ENCODE data around the gene NT5C2. TPM values are rescaled to one million over a fixed set of nuclear protein-coding genes. Genes with fewer than 3 reads are reported as not detected.
"Not testable (repeated sequence)": the region's sequence is repeated elsewhere in the genome, so short reads cannot be mapped to it uniquely, and the experiment has no call there.

NT5C2 gene
- total and polyA plus RNA-seq, 2 donors (not counting 1 experiment from before 2014, with no cell fraction given), result 38.6 to 80.8 TPM

- ChIA-PET POLR2A (no interaction called here), CTCF (no interaction called here)
- no peaks in the 10 kb centered on the region for H3K4me1 ChIP-seq (ENCODE audit: control insufficient read depth in 2 of 2, insufficient read depth in 2 of 2, low read length in 2 of 2)
- no peaks in the 10 kb centered on the region for H3K79me2 ChIP-seq (ENCODE audit: control insufficient read depth, insufficient read depth, low read length)
- no peak overlapping the region for H3K9ac ChIP-seq (ENCODE audit: low read length)
- Mint-ChIP-seq H3K27me3 (no peaks in the 10 kb centered on the region), H3K27ac (no peak overlapping the region), H3K4me1 (no peaks in the 10 kb centered on the region), H3K9me3 (ENCODE audit: insufficient read depth) (peaks cover 12% of the 10 kb centered on the region), H3K4me3 (no peak overlapping the region)
- intact Hi-C loops (cut with micrococcal nuclease), result no loop called here
- 92% methylated on average over 4 of the region's 4 CpGs for WGBS (ENCODE audit: insufficient coverage)
- no peaks in the 10 kb centered on the region for H3K27me3 ChIP-seq (replicated peaks in 1 of 4; ENCODE audit: control extremely low read depth in 1 of 4, control insufficient read depth in 3 of 4, insufficient read depth in 4 of 4, low read length in 3 of 4)
- H2AFZ ChIP-seq (ENCODE audit: insufficient read depth, low read depth, low read length, poor library complexity, severe bottlenecking), result no peak overlapping the region
- peaks cover 0 to 26% (median 17%) of the 10 kb centered on the region in 3 donors for H3K9me3 ChIP-seq (ENCODE audit: control extremely low read depth in 1 of 3, control insufficient read depth in 2 of 3, insufficient read depth in 1 of 3, low read length in 2 of 3)
- no peaks in the 10 kb centered on the region for H4K20me1 ChIP-seq (ENCODE audit: control insufficient read depth, insufficient read depth, low read length, poor library complexity, severe bottlenecking)
- H3K27ac ChIP-seq (ENCODE audit: low read length in 2 of 2), result no peak overlapping the region
- ATAC-seq (ENCODE audit: low read depth) (no peak), DNase-seq (no peak)
- TF ChIP-seq EZH2 (IDR thresholded peaks at IDR 0.05; ENCODE audit: borderline replicate concordance, insufficient read depth, low read depth, low read length, poor library complexity, severe bottlenecking), result no peak
- TF ChIP-seq, protein P1, sequence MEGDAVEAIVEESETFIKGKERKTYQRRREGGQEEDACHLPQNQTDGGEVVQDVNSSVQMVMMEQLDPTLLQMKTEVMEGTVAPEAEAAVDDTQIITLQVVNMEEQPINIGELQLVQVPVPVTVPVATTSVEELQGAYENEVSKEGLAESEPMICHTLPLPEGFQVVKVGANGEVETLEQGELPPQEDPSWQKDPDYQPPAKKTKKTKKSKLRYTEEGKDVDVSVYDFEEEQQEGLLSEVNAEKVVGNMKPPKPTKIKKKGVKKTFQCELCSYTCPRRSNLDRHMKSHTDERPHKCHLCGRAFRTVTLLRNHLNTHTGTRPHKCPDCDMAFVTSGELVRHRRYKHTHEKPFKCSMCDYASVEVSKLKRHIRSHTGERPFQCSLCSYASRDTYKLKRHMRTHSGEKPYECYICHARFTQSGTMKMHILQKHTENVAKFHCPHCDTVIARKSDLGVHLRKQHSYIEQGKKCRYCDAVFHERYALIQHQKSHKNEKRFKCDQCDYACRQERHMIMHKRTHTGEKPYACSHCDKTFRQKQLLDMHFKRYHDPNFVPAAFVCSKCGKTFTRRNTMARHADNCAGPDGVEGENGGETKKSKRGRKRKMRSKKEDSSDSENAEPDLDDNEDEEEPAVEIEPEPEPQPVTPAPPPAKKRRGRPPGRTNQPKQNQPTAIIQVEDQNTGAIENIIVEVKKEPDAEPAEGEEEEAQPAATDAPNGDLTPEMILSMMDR (IDR thresholded peaks at IDR 0.05), result no peak
- H3K4me2 ChIP-seq (replicated peaks; ENCODE audit: low read depth, low read length, poor library complexity, severe bottlenecking), result no peak overlapping the region
- no peaks in the 10 kb centered on the region for H3K36me3 ChIP-seq (replicated peaks in 1 of 2; ENCODE audit: control extremely low read depth in 1 of 2, control insufficient read depth in 1 of 2, extremely low read depth in 1 of 2, insufficient read depth in 2 of 2, low read length in 1 of 2)
- no peak overlapping the region for H3K4me3 ChIP-seq (ENCODE audit: control extremely low read depth in 1 of 5, extremely low read depth in 1 of 5, insufficient read depth in 1 of 5, low read depth in 2 of 5, low read length in 4 of 5)
Measured at GRCh38 chr10:103224133-103224532, 31.1 kb upstream of the NT5C2 start.

GRCh38 chr10:103216362-103216761 is 23.3 kb upstream of the NT5C2 start:
- H3K27me3 Mint-ChIP-seq; CTCF ChIA-PET; H2AFZ ChIP-seq (ENCODE audit: insufficient read depth, low read depth, low read length, poor library complexity, severe bottlenecking); H3K36me3 ChIP-seq (replicated peaks in 1 of 2; ENCODE audit: control extremely low read depth in 1 of 2, control insufficient read depth in 1 of 2, extremely low read depth in 1 of 2, insufficient read depth in 2 of 2, low read length in 1 of 2); H3K4me1 ChIP-seq (ENCODE audit: control insufficient read depth in 2 of 2, insufficient read depth in 2 of 2, low read length in 2 of 2); H4K20me1 ChIP-seq (ENCODE audit: control insufficient read depth, insufficient read depth, low read length, poor library complexity, severe bottlenecking); H3K79me2 ChIP-seq (ENCODE audit: control insufficient read depth, insufficient read depth, low read length); H3K9ac ChIP-seq (ENCODE audit: low read length); intact Hi-C loops (cut with micrococcal nuclease); H3K4me1 Mint-ChIP-seq; H3K27ac ChIP-seq (ENCODE audit: low read length in 2 of 2); H3K4me2 ChIP-seq (replicated peaks; ENCODE audit: low read depth, low read length, poor library complexity, severe bottlenecking); H3K4me3 Mint-ChIP-seq; H3K9me3 Mint-ChIP-seq (ENCODE audit: insufficient read depth); DNase-seq; ATAC-seq (ENCODE audit: low read depth); H3K27ac Mint-ChIP-seq; H3K27me3 ChIP-seq (replicated peaks in 1 of 4; ENCODE audit: control extremely low read depth in 1 of 4, control insufficient read depth in 3 of 4, insufficient read depth in 4 of 4, low read length in 3 of 4); POLR2A ChIA-PET; H3K9me3 ChIP-seq (ENCODE audit: control extremely low read depth in 1 of 3, control insufficient read depth in 2 of 3, insufficient read depth in 1 of 3, low read length in 2 of 3); H3K4me3 ChIP-seq (ENCODE audit: control extremely low read depth in 1 of 5, extremely low read depth in 1 of 5, insufficient read depth in 1 of 5, low read depth in 2 of 5, low read length in 4 of 5): not testable (repeated sequence)
- WGBS (ENCODE audit: insufficient coverage), result 92% methylated on average over 2 of the region's 4 CpGs

All from B cell (primary cell).